ENCODE results near the gene TCP11L1. TPM values are rescaled to one million over a fixed set of nuclear protein-coding genes. Genes with fewer than 3 reads are reported as not detected.

Gene TCP11L1
- total and polyA plus RNA-seq, 9 of the 15 experiments (the other 6 are each of a cell fraction or from before 2014, with no cell fraction given), result 1.6 to 15.3 (median 5.4) TPM

GRCh38 chr11:33052231-33052630 is 12.9 kb downstream of the TCP11L1 start:
- 57% methylated on average over 1 of the region's 2 CpGs for WGBS (ENCODE audit: insufficient coverage, low coverage, missing lambda C conversion rate)
- Histone ChIP-seq H3K4me3 (no peak overlapping the region), H3K9ac (ENCODE audit: insufficient read depth in 1 of 2, low read depth in 2 of 2, low read length in 2 of 2) (no peak overlapping the region), H3K4me1 (replicated peaks in 1 of 2; ENCODE audit: control insufficient read depth in 2 of 2, insufficient read depth in 2 of 2, low read length in 2 of 2) (no peaks in the 10 kb centered on the region), H2AFZ (ENCODE audit: low read depth, low read length) (no peak overlapping the region), H3K27me3 (ENCODE audit: control insufficient read depth in 2 of 2, insufficient read depth in 2 of 2, low read length in 2 of 2) (no peaks in the 10 kb centered on the region), H3K9me1 (ENCODE audit: control insufficient read depth, insufficient read depth, low read length) (no peaks in the 10 kb centered on the region), H3K9me3 (replicated peaks; ENCODE audit: control insufficient read depth, insufficient read depth, low read depth, low read length) (no peaks in the 10 kb centered on the region), H3K4me2 (ENCODE audit: insufficient read depth, low read length) (no peak overlapping the region), H3K27ac (ENCODE audit: extremely low read depth, low read depth, low read length) (no peak overlapping the region), H4K20me1 (replicated peaks; ENCODE audit: control insufficient read depth, insufficient read depth, low read length) (no peaks in the 10 kb centered on the region), H3K79me2 (ENCODE audit: control insufficient read depth, insufficient read depth, low read length) (no peaks in the 10 kb centered on the region), H3K36me3 (ENCODE audit: control insufficient read depth, insufficient read depth, low read length) (no peaks in the 10 kb centered on the region)
- in situ Hi-C loops (cut with MboI), result no loop called here
- no peak for ATAC-seq
- CTCF ChIA-PET (ENCODE audit: low intra/inter-chr PET ratio), result no interaction called here
- intact Hi-C loops (cut with micrococcal nuclease), result no loop called here
- no peak for FAIRE-seq
- POLR2A ChIA-PET, result interaction anchor here (2.8 kb wide), 1 partner anchor 13 kb away, joined by 12 read pairs; the partner anchor contains the start of gene TCP11L1
- no TSS peak for BruUV-seq (replicated peaks)
- no peak for TF ChIP-seq RHOXF2B (CRISPR knock-in tag; conservative IDR thresholded peaks at IDR 0.05)
- peak; percentile 65 for TF ChIP-seq ZBTB40 (IDR thresholded peaks at IDR 0.05)
- TF ChIP-seq ZBTB40 (CRISPR knock-in tag; IDR thresholded peaks at IDR 0.05), result no peak
- no peak for DNase-seq (ENCODE audit: extremely low read depth in 1 of 4, low spot score in 3 of 4)
